Hepatocyte (in vitro differentiated cells): ENCODE data around the gene SMIM38. TPM values are rescaled to one million over a fixed set of nuclear protein-coding genes. Genes with fewer than 3 reads are reported as not detected.

ENCODE experiments used
- DNase-seq: peaks from one replicate; pipeline ENCODE4 v3.0.0-alpha.2; 2016; ENCODE audit warnings: low spot score
- H2AFZ ChIP-seq: fragments of 200-600 bp; sonication (generic); 2 replicates; pipeline ENCODE4 v1.6.0; 2016; ENCODE audit warnings: antibody characterized with exemption, mild to moderate bottlenecking
- H3K27ac ChIP-seq: fragments of 200-600 bp; sonication (generic); 2 replicates; pipeline ENCODE4 v1.5.1; 2016; ENCODE audit warnings: mild to moderate bottlenecking
- H3K27me3 ChIP-seq: fragments of 200-600 bp; sonication (generic); 2 replicates; pipeline ENCODE4 v1.6.1; 2016
- H3K36me3 ChIP-seq: fragments of 200-600 bp; sonication (generic); replicated peaks from 2 replicates; pipeline ENCODE4 v1.5.1; 2016; ENCODE audit warnings: low read depth; ENCODE audit not compliant: insufficient read depth
- H3K4me1 ChIP-seq: fragments of 200-600 bp; sonication (generic); 2 replicates; pipeline ENCODE4 v1.5.1; 2016; ENCODE audit warnings: mild to moderate bottlenecking, moderate library complexity; ENCODE audit not compliant: insufficient read depth
- H3K4me2 ChIP-seq: fragments of 200-600 bp; sonication (generic); 2 replicates; pipeline ENCODE4 v1.6.0; 2016
- H3K4me3 ChIP-seq: fragments of 200-600 bp; sonication (generic); 2 replicates; pipeline ENCODE4 v1.5.1; 2016; ENCODE audit warnings: mild to moderate bottlenecking
- H3K79me2 ChIP-seq: fragments of 200-600 bp; sonication (generic); 2 replicates; pipeline ENCODE4 v1.6.0; 2017; ENCODE audit warnings: mild to moderate bottlenecking
- H3K9me2 ChIP-seq: fragments of 200-600 bp; sonication (generic); replicated peaks from 2 replicates; pipeline ENCODE4 v1.6.0; 2017; ENCODE audit warnings: mild to moderate bottlenecking; ENCODE audit not compliant: insufficient read depth
- H3K9me3 ChIP-seq: fragments of 200-600 bp; sonication (generic); 2 replicates; pipeline ENCODE4 v1.5.1; 2016; ENCODE audit warnings: low read depth, mild to moderate bottlenecking
- H4K20me1 ChIP-seq: fragments of 200-600 bp; sonication (generic); 2 replicates; pipeline ENCODE4 v1.6.0; 2016; ENCODE audit warnings: mild to moderate bottlenecking; ENCODE audit not compliant: insufficient read depth, poor library complexity, severe bottlenecking
- CTCF ChIP-seq: fragments of 200-600 bp; sonication (generic); IDR thresholded peaks from 2 replicates; pipeline ENCODE4 v1.5.1; 2016; ENCODE audit warnings: antibody characterized with exemption, mild to moderate bottlenecking; ENCODE audit not compliant: poor library complexity
- EZH2 ChIP-seq: fragments of 200-600 bp; sonication (generic); IDR thresholded peaks from 2 replicates; pipeline ENCODE4 v1.6.1; 2016; ENCODE audit warnings: antibody characterized with exemption, mild to moderate bottlenecking, borderline replicate concordance
- EZH2phosphoT487 ChIP-seq: fragments of 200-600 bp; sonication (generic); IDR thresholded peaks from one replicate; pipeline ENCODE4 v1.6.1; 2018; ENCODE audit warnings: antibody characterized with exemption, mild to moderate bottlenecking, low read depth, moderate library complexity; ENCODE audit not compliant: unreplicated experiment, severe bottlenecking
- WGBS: methylation state at CpG from one replicate; pipeline ENCODE4 v1.1.6; 2016; ENCODE audit warnings: low lambda C conversion rate; ENCODE audit errors: missing lambda C conversion rate; 5-methylcytosine and 5-hydroxymethylcytosine counted together
- polyA plus RNA-seq: library from polyadenylated mRNA; unstranded; fragments of >200 nt; fragmentation: Nextera tagmentation; extraction: Ambion mirVana; gene quantifications from 2 replicates; pipeline ENCODE4 v1.2.1, GENCODE V29; 2016
- total RNA-seq: library from RNA; depleted of rRNA; stranded (reverse); fragments of >200 nt; gene quantifications from 2 replicates; pipeline ENCODE4 v1.2.3, GENCODE V29; 2014

SMIM38 gene
- total and polyA plus RNA-seq, 2 experiments from 2014 or later: 0.64 to 0.70 TPM

- TF ChIP-seq CTCF (no peak), EZH2 (no peak), EZH2phosphoT487 (no peak)
- H4K20me1 ChIP-seq: no peaks in the 10 kb centered on the region
- no peaks in the 10 kb centered on the region for H3K79me2 ChIP-seq
- H3K4me2 ChIP-seq: no peak overlapping the region
- H3K4me1 ChIP-seq: no peaks in the 10 kb centered on the region
- H3K9me3 ChIP-seq: no peaks in the 10 kb centered on the region
- no peak overlapping the region for H2AFZ ChIP-seq
- no peak for DNase-seq
- H3K27ac ChIP-seq: no peak overlapping the region
- no peak overlapping the region for H3K4me3 ChIP-seq
- H3K27me3 ChIP-seq: no peaks in the 10 kb centered on the region
- no peaks in the 10 kb centered on the region for H3K9me2 ChIP-seq
- no peaks in the 10 kb centered on the region for H3K36me3 ChIP-seq
- 98% methylated on average over 3 of the region's 3 CpGs for WGBS
Measured at GRCh38 chr11:69173331-69173730, 17.6 kb downstream of the SMIM38 start.

GRCh38 chr11:69173925-69174581 lies 18.3 kb downstream of the SMIM38 start:
- Histone ChIP-seq H3K36me3 (no peaks in the 10 kb centered on the region), H3K27me3 (no peaks in the 10 kb centered on the region), H3K79me2 (no peaks in the 10 kb centered on the region), H3K4me3 (no peak overlapping the region), H3K9me3 (no peaks in the 10 kb centered on the region), H2AFZ (no peak overlapping the region), H3K9me2 (no peaks in the 10 kb centered on the region), H4K20me1 (no peaks in the 10 kb centered on the region), H3K4me2 (no peak overlapping the region), H3K27ac (no peak overlapping the region), H3K4me1 (no peaks in the 10 kb centered on the region)
- no peak for DNase-seq
- TF ChIP-seq EZH2: no peak
- no peak for TF ChIP-seq EZH2phosphoT487
- TF ChIP-seq CTCF: no peak
- 78% methylated on average over 8 of the region's 8 CpGs for WGBS

GRCh38 chr11:69174841-69175240 lies 19.1 kb downstream of the SMIM38 start:
- Histone ChIP-seq H3K27ac (no peak overlapping the region), H3K9me2 (no peaks in the 10 kb centered on the region), H3K4me3 (no peak overlapping the region), H3K79me2 (no peaks in the 10 kb centered on the region), H3K27me3 (no peaks in the 10 kb centered on the region), H3K9me3 (no peaks in the 10 kb centered on the region), H4K20me1 (no peaks in the 10 kb centered on the region), H2AFZ (no peak overlapping the region), H3K4me1 (no peaks in the 10 kb centered on the region), H3K4me2 (no peak overlapping the region), H3K36me3 (no peaks in the 10 kb centered on the region)
- DNase-seq: no peak
- 75% methylated on average over 2 of the region's 2 CpGs for WGBS
- TF ChIP-seq EZH2phosphoT487 (no peak), CTCF (no peak), EZH2 (no peak)
